HCT116 (cell line): ENCODE measurements around the gene PDLIM4.

ENCODE experiments used
- POLR2AphosphoS5 ChIP-seq: IDR thresholded peaks from 2 replicates; pipeline ENCODE4 v1.6.1; 2011; ENCODE audit warnings: mild to moderate bottlenecking, low read depth, low read length, moderate library complexity
- ZFX ChIP-seq: fragments of 450-650 bp; IDR thresholded peaks from 2 replicates; pipeline ENCODE4 v1.6.1; 2017
- TF ChIP-seq, protein P1 (sequence below), 3 experiments: fragments of 200-600 bp in 1 of 3; sonication (generic) in 1 of 3; IDR thresholded peaks in 2 of 3; conservative IDR thresholded peaks in 1 of 3; 2 replicates each; pipeline ENCODE4 v1.5.1; 2012 to 2017; ENCODE audit warnings: low read depth in 2 of 3, low read length in 2 of 3, antibody characterized with exemption in 1 of 3, borderline replicate concordance in 1 of 3, control low read depth in 1 of 3, mild to moderate bottlenecking in 1 of 3, mixed read lengths in 1 of 3, mixed run types in 1 of 3, moderate library complexity in 1 of 3; ENCODE audit not compliant: insufficient read depth in 1 of 3

- TF ChIP-seq, protein P1, sequence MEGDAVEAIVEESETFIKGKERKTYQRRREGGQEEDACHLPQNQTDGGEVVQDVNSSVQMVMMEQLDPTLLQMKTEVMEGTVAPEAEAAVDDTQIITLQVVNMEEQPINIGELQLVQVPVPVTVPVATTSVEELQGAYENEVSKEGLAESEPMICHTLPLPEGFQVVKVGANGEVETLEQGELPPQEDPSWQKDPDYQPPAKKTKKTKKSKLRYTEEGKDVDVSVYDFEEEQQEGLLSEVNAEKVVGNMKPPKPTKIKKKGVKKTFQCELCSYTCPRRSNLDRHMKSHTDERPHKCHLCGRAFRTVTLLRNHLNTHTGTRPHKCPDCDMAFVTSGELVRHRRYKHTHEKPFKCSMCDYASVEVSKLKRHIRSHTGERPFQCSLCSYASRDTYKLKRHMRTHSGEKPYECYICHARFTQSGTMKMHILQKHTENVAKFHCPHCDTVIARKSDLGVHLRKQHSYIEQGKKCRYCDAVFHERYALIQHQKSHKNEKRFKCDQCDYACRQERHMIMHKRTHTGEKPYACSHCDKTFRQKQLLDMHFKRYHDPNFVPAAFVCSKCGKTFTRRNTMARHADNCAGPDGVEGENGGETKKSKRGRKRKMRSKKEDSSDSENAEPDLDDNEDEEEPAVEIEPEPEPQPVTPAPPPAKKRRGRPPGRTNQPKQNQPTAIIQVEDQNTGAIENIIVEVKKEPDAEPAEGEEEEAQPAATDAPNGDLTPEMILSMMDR (IDR thresholded peaks at IDR 0.05 in 2 of 3, conservative IDR thresholded peaks at IDR 0.05 in 1 of 3; ENCODE audit: borderline replicate concordance in 1 of 3, insufficient read depth in 1 of 3, low read depth in 2 of 3, low read length in 2 of 3) = no peak
- TF ChIP-seq ZFX = no peak
- no peak for TF ChIP-seq POLR2AphosphoS5
Observed at GRCh38 chr5:132275367-132276220, 18.1 kb downstream of the PDLIM4 start.
